Stimulated activated CD4-positive, alpha-beta T cell treated with anti-CD3 and anti-CD28 coated beads, Interleukin-12 subunit alpha, Interleukin-12 subunit beta, amount 100 ng/mL, for 48 hours (primary cell): ENCODE data around the gene CRADD.

Source experiments
- DNase-seq, 3 donors: peaks; one replicate each; pipeline ENCODE4 v3.0.0-alpha.2; 2020; ENCODE audit warnings: low read depth in 2 of 3, low spot score in 1 of 3

CRADD gene

GRCh38 chr12:93838193-93838592 is 161.0 kb downstream of the CRADD start:
- no peak for DNase-seq

GRCh38 chr12:93839064-93839463 is 161.9 kb downstream of the CRADD start:
- no peak for DNase-seq

GRCh38 chr12:93841671-93842070 is 164.5 kb downstream of the CRADD start:
- DNase-seq: no peak

- no peak for DNase-seq
These were observed 167.1 kb downstream of the CRADD start for GRCh38 chr12:93844164-93844784.

GRCh38 chr12:93846936-93847516 is 169.9 kb downstream of the CRADD start:
- DNase-seq: no peak

- no peak for DNase-seq
These were observed 170.6 kb downstream of the CRADD start for GRCh38 chr12:93847517-93848474.

- DNase-seq: no peak
These were observed 171.4 kb downstream of the CRADD start for GRCh38 chr12:93848523-93849101.

GRCh38 chr12:93849946-93850345 is 172.8 kb downstream of the CRADD start:
- no peak for DNase-seq

GRCh38 chr12:93850481-93851256 is 173.5 kb downstream of the CRADD start:
- no peak for DNase-seq

GRCh38 chr12:93851257-93851671 is 174.1 kb downstream of the CRADD start:
- DNase-seq: peak in 1 of 3 donors; percentile 12

GRCh38 chr12:93852173-93852591 is 175.0 kb downstream of the CRADD start:
- no peak for DNase-seq

GRCh38 chr12:93853698-93854478 is 176.7 kb downstream of the CRADD start:
- no peak for DNase-seq

- no peak for DNase-seq
These were observed 178.1 kb downstream of the CRADD start for GRCh38 chr12:93855261-93855660.

GRCh38 chr12:93856611-93857010 is 179.4 kb downstream of the CRADD start:
- no peak for DNase-seq

GRCh38 chr12:93857279-93857938 is 180.2 kb downstream of the CRADD start:
- no peak for DNase-seq

GRCh38 chr12:93857991-93858447 is 180.8 kb downstream of the CRADD start:
- no peak for DNase-seq

- DNase-seq: no peak
These were observed 183.6 kb downstream of the CRADD start for GRCh38 chr12:93860668-93861373.

- DNase-seq: no peak
These were observed 185.2 kb downstream of the CRADD start for GRCh38 chr12:93862424-93862823.

- no peak for DNase-seq
These were observed 188.6 kb downstream of the CRADD start for GRCh38 chr12:93865751-93866150.
